Testis (tissue), 3 donors: ENCODE results near the gene PHLPP2. TPM values are rescaled to one million over a fixed set of nuclear protein-coding genes. Genes with fewer than 3 reads are reported as not detected.

ENCODE experiments used
- DNase-seq: peaks from one replicate; pipeline ENCODE4 v3.0.0-alpha.2; 2019
- H3K27ac ChIP-seq, 2 donors: fragments of 200-600 bp; sonication (generic); one replicate each; pipeline ENCODE4 v1.5.1; 2019
- H3K27me3 ChIP-seq: fragments of 200-600 bp; sonication (generic); one replicate; pipeline ENCODE4 v1.5.1; 2019
- H3K36me3 ChIP-seq: fragments of 200-600 bp; sonication (generic); one replicate; pipeline ENCODE4 v1.5.1; 2017; ENCODE audit warnings: low read depth; ENCODE audit errors: missing control alignments
- H3K4me1 ChIP-seq: fragments of 200-600 bp; sonication (generic); one replicate; pipeline ENCODE4 v1.5.1; 2019
- H3K4me3 ChIP-seq, 2 donors: fragments of 200-600 bp; sonication (generic); one replicate each; pipeline ENCODE4 v1.5.1; 2017 to 2019
- H3K9me3 ChIP-seq: fragments of 200-600 bp; sonication (generic); one replicate; pipeline ENCODE4 v1.5.1; 2017
- POLR2A ChIP-seq: fragments of 450-650 bp; IDR thresholded peaks from one replicate; pipeline ENCODE4 v1.6.1; 2017; ENCODE audit warnings: antibody characterized with exemption, mild to moderate bottlenecking, moderate library complexity
- WGBS, 2 donors: methylation state at CpG; one replicate each; pipeline ENCODE4 v1.1.5; 2018; 5-methylcytosine and 5-hydroxymethylcytosine counted together
- intact Hi-C: fragments of 100-400 bp; cut with DNase I; formaldehyde crosslinking; loops from one replicate; pipeline ENCODE4 v1.15.1; 2023; ENCODE audit warnings: low total_unique reads
- polyA plus RNA-seq: library from polyadenylated mRNA; stranded (reverse); fragments of 350-450 nt; fragmentation: Illumina TruSeq; extraction: RNeasy Lipid Tissue Mini Kit (QIAGEN cat#74804); gene quantifications from one replicate; pipeline ENCODE4 v1.2.3, GENCODE V29; 2014; ENCODE audit warnings: low read depth, low replicate concordance; ENCODE audit not compliant: insufficient read depth
- total RNA-seq, 2 donors: library from RNA; depleted of rRNA; stranded (reverse); fragments of >200 nt; gene quantifications; one replicate each; pipeline ENCODE4 v1.2.3, GENCODE V29; 2016
- TF ChIP-seq, protein P1 (sequence below), 3 experiments: fragments of 450-650 bp in 2 of 3; fragments of 200-600 bp in 1 of 3; sonication (generic) in 1 of 3; IDR thresholded peaks; one replicate each; pipeline ENCODE4 v1.5.1; 2016 to 2019; ENCODE audit warnings: antibody characterized with exemption in 3 of 3, mild to moderate bottlenecking in 2 of 3, moderate library complexity in 1 of 3

Gene PHLPP2
- total and polyA plus RNA-seq, 3 donors from 2014 or later: 27.2 to 46.3 (median 43.3) TPM

DNA sequence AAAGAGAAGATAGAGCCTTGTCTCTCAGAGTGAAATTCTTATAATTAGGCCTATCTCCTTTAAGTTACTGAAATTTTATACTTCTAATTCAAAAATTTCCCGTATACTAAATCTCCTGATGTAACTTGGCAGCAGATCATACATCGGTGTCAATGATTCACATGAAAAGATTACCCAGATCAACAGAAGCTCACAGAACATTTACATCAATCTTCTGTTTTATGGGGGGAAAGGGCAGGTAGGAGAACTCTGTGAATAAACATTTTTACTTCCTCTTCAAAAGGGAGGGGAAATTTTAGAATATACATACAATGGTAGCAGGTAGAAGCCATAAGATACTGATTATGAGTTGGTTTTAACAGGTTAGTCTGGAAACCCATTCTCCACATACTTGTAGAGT, 43.1 kb downstream of the PHLPP2 start:
- H3K9me3 ChIP-seq: no peaks in the 10 kb centered on the region
- no peak for DNase-seq
- no peaks in the 10 kb centered on the region for H3K36me3 ChIP-seq
- no peak overlapping the region for H3K27ac ChIP-seq
- no peak for TF ChIP-seq POLR2A
- TF ChIP-seq, protein P1, sequence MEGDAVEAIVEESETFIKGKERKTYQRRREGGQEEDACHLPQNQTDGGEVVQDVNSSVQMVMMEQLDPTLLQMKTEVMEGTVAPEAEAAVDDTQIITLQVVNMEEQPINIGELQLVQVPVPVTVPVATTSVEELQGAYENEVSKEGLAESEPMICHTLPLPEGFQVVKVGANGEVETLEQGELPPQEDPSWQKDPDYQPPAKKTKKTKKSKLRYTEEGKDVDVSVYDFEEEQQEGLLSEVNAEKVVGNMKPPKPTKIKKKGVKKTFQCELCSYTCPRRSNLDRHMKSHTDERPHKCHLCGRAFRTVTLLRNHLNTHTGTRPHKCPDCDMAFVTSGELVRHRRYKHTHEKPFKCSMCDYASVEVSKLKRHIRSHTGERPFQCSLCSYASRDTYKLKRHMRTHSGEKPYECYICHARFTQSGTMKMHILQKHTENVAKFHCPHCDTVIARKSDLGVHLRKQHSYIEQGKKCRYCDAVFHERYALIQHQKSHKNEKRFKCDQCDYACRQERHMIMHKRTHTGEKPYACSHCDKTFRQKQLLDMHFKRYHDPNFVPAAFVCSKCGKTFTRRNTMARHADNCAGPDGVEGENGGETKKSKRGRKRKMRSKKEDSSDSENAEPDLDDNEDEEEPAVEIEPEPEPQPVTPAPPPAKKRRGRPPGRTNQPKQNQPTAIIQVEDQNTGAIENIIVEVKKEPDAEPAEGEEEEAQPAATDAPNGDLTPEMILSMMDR (IDR thresholded peaks at IDR 0.05): no peak
- no peaks in the 10 kb centered on the region for H3K4me1 ChIP-seq
- intact Hi-C loops: no loop called here
- 95% methylated on average over 2 of the region's 2 CpGs for WGBS, 2 donors
- no peaks in the 10 kb centered on the region for H3K27me3 ChIP-seq
- H3K4me3 ChIP-seq: no peak overlapping the region

GRCh38 chr16:71676236-71676635, 48.3 kb downstream of the PHLPP2 start:
- H3K27ac ChIP-seq: no peak overlapping the region
- H3K9me3 ChIP-seq: no peaks in the 10 kb centered on the region
- no peak overlapping the region for H3K4me3 ChIP-seq
- H3K36me3 ChIP-seq: no peaks in the 10 kb centered on the region
- intact Hi-C loops: no loop called here
- H3K27me3 ChIP-seq: no peaks in the 10 kb centered on the region
- TF ChIP-seq, protein P1 (IDR thresholded peaks at IDR 0.05): no peak
- TF ChIP-seq POLR2A: no peak
- DNase-seq: no peak
- 74 to 82% methylated on average over 5 of the region's 5 CpGs for WGBS, 2 donors
- no peaks in the 10 kb centered on the region for H3K4me1 ChIP-seq

DNA sequence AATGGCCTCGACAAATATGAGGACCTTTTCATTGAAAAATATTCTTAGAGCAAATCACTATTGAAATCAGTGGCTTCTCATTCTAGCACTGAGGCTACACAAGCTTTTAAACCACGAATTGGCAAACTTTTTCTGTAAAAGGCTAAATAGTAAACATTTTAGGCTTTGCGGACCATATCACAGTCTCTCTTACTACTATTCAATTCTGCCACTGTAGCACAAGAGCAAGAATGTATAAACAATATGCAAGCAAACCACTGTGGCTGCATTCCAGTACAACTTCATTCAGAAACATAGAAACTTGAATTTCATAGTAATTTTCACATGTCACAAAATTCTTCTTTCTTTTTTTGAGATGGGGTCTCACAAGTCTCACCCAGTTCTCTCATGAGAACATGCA, 49.1 kb downstream of the PHLPP2 start:
- TF ChIP-seq, protein P1 (IDR thresholded peaks at IDR 0.05): no peak
- no peak for TF ChIP-seq POLR2A
- no peaks in the 10 kb centered on the region for H3K9me3 ChIP-seq
- intact Hi-C loops: no loop called here
- no peaks in the 10 kb centered on the region for H3K36me3 ChIP-seq
- DNase-seq: no peak
- H3K4me3 ChIP-seq: no peak overlapping the region
- H3K4me1 ChIP-seq: no peaks in the 10 kb centered on the region
- 92 to 96% methylated on average over 3 of the region's 3 CpGs for WGBS, 2 donors
- H3K27ac ChIP-seq: no peak overlapping the region
- no peaks in the 10 kb centered on the region for H3K27me3 ChIP-seq

GRCh38 chr16:71674229-71674628, 50.3 kb downstream of the PHLPP2 start:
- Histone ChIP-seq H3K27ac (no peak overlapping the region), H3K9me3 (no peaks in the 10 kb centered on the region), H3K36me3 (no peaks in the 10 kb centered on the region), H3K4me3 (no peak overlapping the region), H3K27me3 (no peaks in the 10 kb centered on the region), H3K4me1 (no peaks in the 10 kb centered on the region)
- TF ChIP-seq, protein P1 (IDR thresholded peaks at IDR 0.05): no peak
- TF ChIP-seq POLR2A: no peak
- 92 to 98% methylated on average over 2 of the region's 2 CpGs for WGBS, 2 donors
- DNase-seq: no peak
- intact Hi-C loops: no loop called here

DNA sequence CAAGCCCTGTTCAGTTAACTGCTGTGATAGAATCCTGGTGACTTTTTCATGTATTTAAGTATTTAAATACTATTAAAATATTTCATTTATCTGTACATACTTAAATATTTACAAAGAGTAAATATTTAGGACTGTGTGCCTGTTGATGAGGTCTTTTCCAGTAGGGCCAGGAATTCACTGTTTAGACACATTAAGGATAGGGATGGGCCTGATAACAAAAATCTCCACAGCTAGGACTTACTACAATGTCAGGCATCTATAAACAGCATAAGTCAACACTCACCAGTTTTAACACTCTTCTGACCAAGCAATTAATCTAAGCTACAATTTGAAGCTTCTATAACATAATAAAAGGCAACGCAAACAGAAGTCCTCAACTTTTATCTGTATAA, 50.9 kb downstream of the PHLPP2 start:
- intact Hi-C loops: no loop called here
- DNase-seq: no peak
- WGBS, 2 donors: 93 to 100% methylated on average over 1 of the region's 1 CpG
- Histone ChIP-seq H3K4me3 (no peak overlapping the region), H3K27ac (no peak overlapping the region), H3K27me3 (no peaks in the 10 kb centered on the region), H3K4me1 (no peaks in the 10 kb centered on the region), H3K9me3 (no peaks in the 10 kb centered on the region), H3K36me3 (no peaks in the 10 kb centered on the region)
- TF ChIP-seq POLR2A: no peak
